ENCODE results near the gene SLC44A5.

SLC44A5 gene

GRCh38 chr1:75588779-75589475, 22.0 kb downstream of the SLC44A5 start:
- DNase-seq = no peak

GRCh38 chr1:75587692-75588091, 23.2 kb downstream of the SLC44A5 start:
- no peak for DNase-seq

- DNase-seq = no peak
Measured at GRCh38 chr1:75583282-75583681, 27.6 kb downstream of the SLC44A5 start.

GRCh38 chr1:75582725-75583261, 28.1 kb downstream of the SLC44A5 start:
- DNase-seq = no peak

- DNase-seq = no peak
Measured at GRCh38 chr1:75579046-75579445, 31.9 kb downstream of the SLC44A5 start.

GRCh38 chr1:75575837-75576236, 35.1 kb downstream of the SLC44A5 start:
- no peak for DNase-seq

GRCh38 chr1:75567191-75567590, 43.7 kb downstream of the SLC44A5 start:
- no peak for DNase-seq

GRCh38 chr1:75559800-75560199, 51.1 kb downstream of the SLC44A5 start:
- no peak for DNase-seq

- no peak for DNase-seq
Measured at GRCh38 chr1:75559136-75559535, 51.8 kb downstream of the SLC44A5 start.

GRCh38 chr1:75554870-75555269, 56.0 kb downstream of the SLC44A5 start:
- no peak for DNase-seq

GRCh38 chr1:75554181-75554580, 56.7 kb downstream of the SLC44A5 start:
- DNase-seq = no peak

GRCh38 chr1:75550559-75550958, 60.4 kb downstream of the SLC44A5 start:
- DNase-seq = no peak

- no peak for DNase-seq
Measured at GRCh38 chr1:75548721-75549480, 62.0 kb downstream of the SLC44A5 start.

GRCh38 chr1:75543705-75544104, 67.2 kb downstream of the SLC44A5 start:
- no peak for DNase-seq

GRCh38 chr1:75542818-75543570, 67.9 kb downstream of the SLC44A5 start:
- DNase-seq = no peak

GRCh38 chr1:75539230-75540116, 71.4 kb downstream of the SLC44A5 start:
- no peak for DNase-seq

GRCh38 chr1:75533085-75533484, 77.8 kb downstream of the SLC44A5 start:
- DNase-seq = no peak

GRCh38 chr1:75531570-75531969, 79.3 kb downstream of the SLC44A5 start:
- DNase-seq = no peak

GRCh38 chr1:75529488-75529887, 81.4 kb downstream of the SLC44A5 start:
- DNase-seq = no peak

GRCh38 chr1:75528001-75528400, 82.9 kb downstream of the SLC44A5 start:
- DNase-seq = no peak

- no peak for DNase-seq
Measured at GRCh38 chr1:75522389-75522788, 88.5 kb downstream of the SLC44A5 start.

- no peak for DNase-seq
Measured at GRCh38 chr1:75521658-75522057, 89.3 kb downstream of the SLC44A5 start.
